IgD-negative memory B cell (primary cell): ENCODE results near the gene SCN1A. TPM values are rescaled to one million over a fixed set of nuclear protein-coding genes. Genes with fewer than 3 reads are reported as not detected.

Experiments
- H3K27ac Mint-ChIP-seq, 3 donors: one replicate each; pipeline ENCODE4 v1.8.0; 2020 to 2022; ENCODE audit warnings: mild to moderate bottlenecking in 3 of 3, mixed read lengths in 3 of 3, moderate library complexity in 1 of 3
- H3K27me3 Mint-ChIP-seq: one replicate; pipeline ENCODE4 v1.8.0; 2021; ENCODE audit warnings: mixed read lengths
- H3K36me3 Mint-ChIP-seq: one replicate; pipeline ENCODE4 v1.8.0; 2020; ENCODE audit warnings: mild to moderate bottlenecking, mixed read lengths
- H3K4me1 Mint-ChIP-seq, 3 donors: one replicate each; pipeline ENCODE4 v1.8.0; 2020 to 2022; ENCODE audit warnings: mixed read lengths in 3 of 3, mild to moderate bottlenecking in 1 of 3
- H3K4me3 Mint-ChIP-seq, 4 donors: one replicate each; pipeline ENCODE4 v1.8.0; 2020 to 2022; ENCODE audit warnings: mild to moderate bottlenecking in 4 of 4, mixed read lengths in 4 of 4, moderate library complexity in 3 of 4
- H3K9me3 Mint-ChIP-seq, 3 donors: one replicate each; pipeline ENCODE4 v1.8.0; 2020 to 2021; ENCODE audit warnings: mixed read lengths in 3 of 3, mild to moderate bottlenecking in 1 of 3
- polyA plus RNA-seq: library from polyadenylated mRNA; unstranded; fragments of 300-500 nt; fragmentation: Illumina TruSeq; gene quantifications from one replicate; pipeline ENCODE4 v1.2.3, GENCODE V29; 2021

The SCN1A gene
- polyA plus RNA-seq, 1 donor from 2014 or later = not detected

DNA sequence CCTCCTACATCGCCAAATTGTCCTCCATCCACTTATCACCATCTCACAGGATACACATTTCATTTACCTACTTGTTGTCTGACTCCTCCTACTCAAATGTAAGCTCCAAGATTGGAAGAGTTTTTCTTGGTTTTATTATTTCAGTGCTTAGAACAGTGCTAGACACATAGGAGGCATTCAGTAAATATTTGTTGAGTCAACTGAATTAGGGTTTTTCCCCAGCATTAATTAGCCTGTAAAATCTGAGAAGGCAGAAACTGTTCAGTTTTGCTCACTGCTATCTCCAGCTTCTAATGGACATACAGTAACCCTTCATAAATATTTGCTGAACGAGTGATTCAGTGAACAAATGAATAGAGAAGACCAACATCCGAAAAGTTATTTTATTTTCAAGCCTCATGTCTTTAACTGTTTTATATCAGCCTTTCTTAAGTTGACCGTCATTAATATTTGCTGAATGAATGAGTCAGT, 175.0 kb downstream of the SCN1A start:
- Mint-ChIP-seq H3K9me3 (no peaks in the 10 kb centered on the region), H3K36me3 (no peaks in the 10 kb centered on the region), H3K27ac (no peak overlapping the region), H3K27me3 (no peaks in the 10 kb centered on the region), H3K4me1 (peaks cover 2 to 11% (median 6%) of the 10 kb centered on the region in 3 donors), H3K4me3 (no peak overlapping the region)

DNA sequence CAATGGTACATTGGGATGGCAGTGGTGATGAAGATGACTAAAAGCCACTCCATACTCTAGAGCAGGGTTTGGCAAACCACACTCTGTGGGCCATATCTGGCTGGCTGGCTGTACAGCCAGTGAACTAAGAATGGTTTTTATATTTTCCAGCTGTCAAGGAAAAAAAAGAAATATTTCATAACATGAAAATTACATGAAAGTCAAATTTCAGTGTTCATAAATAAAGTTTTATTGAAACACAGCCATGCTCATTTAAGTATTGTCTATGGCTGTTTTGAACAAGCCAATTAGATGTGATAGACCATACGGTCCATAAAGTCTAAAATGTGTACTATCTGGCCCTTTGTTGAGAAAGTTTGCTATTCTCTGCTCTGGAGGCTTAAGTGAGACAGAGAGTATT, 175.7 kb downstream of the SCN1A start:
- no peaks in the 10 kb centered on the region for H3K36me3 Mint-ChIP-seq
- no peak overlapping the region for H3K4me3 Mint-ChIP-seq
- H3K4me1 Mint-ChIP-seq = peaks cover 2 to 11% (median 6%) of the 10 kb centered on the region in 3 donors
- no peaks in the 10 kb centered on the region for H3K27me3 Mint-ChIP-seq
- H3K27ac Mint-ChIP-seq = no peak overlapping the region
- H3K9me3 Mint-ChIP-seq = no peaks in the 10 kb centered on the region

DNA sequence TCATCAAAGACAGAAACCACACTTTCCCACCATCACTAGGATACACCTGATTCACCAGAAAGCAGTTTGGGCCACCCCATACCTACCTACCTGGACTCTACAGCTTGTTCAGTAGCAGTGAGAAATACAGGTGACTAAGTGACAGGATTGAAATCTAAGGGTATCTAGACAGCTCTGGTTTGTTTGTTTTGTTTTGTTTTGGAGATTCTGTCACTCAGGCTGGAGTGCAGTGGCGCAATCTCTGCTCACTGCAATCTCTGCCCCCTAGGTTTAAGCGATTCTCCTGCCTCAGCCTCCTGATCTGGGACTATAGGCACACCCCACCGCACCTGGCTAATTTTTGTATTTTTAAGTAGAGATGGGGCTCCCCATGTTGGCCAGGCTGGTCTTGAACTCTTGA, 177.4 kb downstream of the SCN1A start:
- H3K4me3 Mint-ChIP-seq = no peak overlapping the region
- no peak overlapping the region for H3K27ac Mint-ChIP-seq
- no peaks in the 10 kb centered on the region for H3K27me3 Mint-ChIP-seq

DNA sequence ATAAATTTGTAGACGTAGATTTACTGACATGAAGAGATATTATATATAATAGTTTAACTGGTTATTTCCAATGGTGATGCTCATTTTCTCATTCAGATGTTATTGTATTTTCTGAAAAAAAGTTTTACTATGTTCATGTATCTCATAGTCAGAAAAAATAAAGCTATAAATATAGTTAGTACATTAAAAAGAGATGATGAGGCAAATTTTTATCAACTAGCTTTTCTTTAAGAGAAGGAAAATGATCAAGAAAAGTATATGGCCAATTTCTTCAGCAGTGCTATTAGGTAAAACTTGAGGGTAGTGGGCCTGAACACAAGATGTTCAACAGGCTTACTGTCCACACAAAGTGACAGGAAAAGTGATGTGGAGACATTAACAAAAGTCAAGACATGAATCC, 186.0 kb downstream of the SCN1A start:
- H3K9me3 Mint-ChIP-seq = no peaks in the 10 kb centered on the region
- no peak overlapping the region for H3K4me3 Mint-ChIP-seq
- H3K36me3 Mint-ChIP-seq = peaks cover 12% of the 10 kb centered on the region
- no peak overlapping the region for H3K27ac Mint-ChIP-seq
- no peaks in the 10 kb centered on the region for H3K27me3 Mint-ChIP-seq
- no peaks in the 10 kb centered on the region for H3K4me1 Mint-ChIP-seq

More for the DNA sequence above, 177.4 kb downstream of the SCN1A start:
- no peaks in the 10 kb centered on the region for H3K36me3 Mint-ChIP-seq
- H3K9me3 Mint-ChIP-seq = no peaks in the 10 kb centered on the region
- H3K4me1 Mint-ChIP-seq = peaks cover 0 to 10% (median 3%) of the 10 kb centered on the region in 3 donors

DNA sequence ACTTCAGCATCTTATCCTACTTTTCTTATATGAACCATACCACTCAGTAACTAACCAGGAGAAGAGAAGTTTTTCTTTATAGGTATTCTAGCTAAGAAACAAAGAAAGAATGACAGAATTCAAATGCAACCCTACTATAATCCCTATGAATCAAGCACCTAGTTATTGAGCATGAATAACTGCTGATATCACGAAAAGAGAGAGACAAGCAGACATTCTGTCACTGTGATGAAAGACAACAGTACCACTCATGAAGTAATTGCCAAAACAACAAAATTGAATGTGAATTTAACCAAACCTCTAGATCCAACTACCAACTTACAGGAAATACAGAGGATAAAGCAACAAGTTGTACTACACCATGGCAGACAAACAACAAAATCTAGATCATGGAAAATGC, 189.6 kb downstream of the SCN1A start:
- H3K4me1 Mint-ChIP-seq = no peaks in the 10 kb centered on the region
- no peaks in the 10 kb centered on the region for H3K27me3 Mint-ChIP-seq
- no peak overlapping the region for H3K4me3 Mint-ChIP-seq
- peak overlapping the region in 1 of 3 donors; percentile 48 for H3K27ac Mint-ChIP-seq
- H3K9me3 Mint-ChIP-seq = no peaks in the 10 kb centered on the region
- peaks cover 12% of the 10 kb centered on the region for H3K36me3 Mint-ChIP-seq

Other genes starting within 250 kb of the SCN1A start
- 5.5 TPM for gene TTC21B, start 174.2 kb downstream of the SCN1A start, polyA plus RNA-seq
- not detected for gene SCN9A, start 247.9 kb upstream of the SCN1A start, polyA plus RNA-seq